GM21447 (cell line): ENCODE results near the gene ST3GAL2.

ENCODE experiments used
- ATAC-seq: cut with Tn5 transposase; IDR thresholded peaks from one replicate; pipeline ENCODE4 v1.9.1; 2021; ENCODE audit not compliant: unreplicated experiment

Gene ST3GAL2

DNA sequence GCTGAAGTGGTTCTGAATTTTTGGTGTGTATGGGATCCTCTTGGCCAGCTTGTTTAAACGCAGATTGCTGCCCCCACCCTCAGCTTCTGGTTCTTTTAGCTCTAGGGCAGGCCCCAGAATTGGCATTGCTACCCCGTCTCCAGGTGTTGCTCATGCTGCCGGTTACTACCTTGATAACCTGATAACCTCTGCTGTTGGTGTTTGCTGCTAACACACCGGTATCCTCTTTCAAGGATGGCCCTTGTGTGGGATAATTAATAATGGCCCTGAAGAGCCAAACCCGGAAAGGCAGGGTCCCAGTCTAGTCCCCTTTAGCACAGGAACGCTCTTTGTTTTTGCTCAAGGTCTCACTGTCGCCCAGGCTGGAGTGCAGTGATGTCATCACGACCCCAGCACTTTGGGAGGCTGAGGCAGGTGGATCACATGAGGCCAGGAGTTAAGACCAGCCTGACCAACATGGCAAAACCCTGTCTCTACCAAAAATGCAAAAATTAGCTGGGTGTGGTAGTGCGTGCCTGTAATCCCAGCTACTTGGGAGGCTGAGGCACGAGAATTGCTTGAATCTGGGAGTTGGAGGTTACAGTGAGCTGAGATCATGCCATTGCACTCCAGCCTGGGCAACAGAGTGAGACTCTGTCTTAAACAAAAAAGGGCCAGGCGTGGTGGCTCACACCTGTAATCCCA, 1.3 kb upstream of the ST3GAL2 start:
- ATAC-seq: no peak

GRCh38 chr16:70438585-70438968, 323 bp downstream of the ST3GAL2 start:
- ATAC-seq: peak; percentile 13

- ATAC-seq: no peak
These were observed 1.0 kb downstream of the ST3GAL2 start for GRCh38 chr16:70437582-70438557.

DNA sequence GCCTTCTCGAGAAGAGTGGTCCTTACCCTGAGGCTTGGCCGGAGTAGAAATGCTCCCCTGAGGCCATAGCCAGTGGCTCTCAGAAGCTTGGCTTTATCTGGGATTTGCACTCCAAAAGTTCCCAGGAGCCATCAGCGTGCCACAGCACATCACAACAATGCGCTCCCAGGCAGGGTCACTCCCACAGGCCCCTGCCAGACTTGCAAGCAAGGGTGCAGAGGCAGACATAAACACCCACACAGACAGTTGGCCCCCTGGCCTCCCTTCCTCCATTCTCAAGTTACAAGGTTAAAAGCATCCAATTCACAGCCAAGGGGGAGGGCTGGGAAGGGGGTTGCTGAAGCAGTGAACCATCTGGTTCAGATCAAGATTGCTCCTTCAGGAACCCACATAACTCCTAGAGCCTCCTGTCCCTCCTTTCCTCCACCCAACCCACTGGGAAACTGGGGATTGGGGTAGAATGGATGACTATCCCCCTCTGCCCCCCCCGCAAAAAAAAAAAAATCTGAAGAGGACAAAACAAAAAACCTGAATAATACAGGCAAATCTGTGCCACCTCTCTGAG, 1.8 kb downstream of the ST3GAL2 start:
- no peak for ATAC-seq

DNA sequence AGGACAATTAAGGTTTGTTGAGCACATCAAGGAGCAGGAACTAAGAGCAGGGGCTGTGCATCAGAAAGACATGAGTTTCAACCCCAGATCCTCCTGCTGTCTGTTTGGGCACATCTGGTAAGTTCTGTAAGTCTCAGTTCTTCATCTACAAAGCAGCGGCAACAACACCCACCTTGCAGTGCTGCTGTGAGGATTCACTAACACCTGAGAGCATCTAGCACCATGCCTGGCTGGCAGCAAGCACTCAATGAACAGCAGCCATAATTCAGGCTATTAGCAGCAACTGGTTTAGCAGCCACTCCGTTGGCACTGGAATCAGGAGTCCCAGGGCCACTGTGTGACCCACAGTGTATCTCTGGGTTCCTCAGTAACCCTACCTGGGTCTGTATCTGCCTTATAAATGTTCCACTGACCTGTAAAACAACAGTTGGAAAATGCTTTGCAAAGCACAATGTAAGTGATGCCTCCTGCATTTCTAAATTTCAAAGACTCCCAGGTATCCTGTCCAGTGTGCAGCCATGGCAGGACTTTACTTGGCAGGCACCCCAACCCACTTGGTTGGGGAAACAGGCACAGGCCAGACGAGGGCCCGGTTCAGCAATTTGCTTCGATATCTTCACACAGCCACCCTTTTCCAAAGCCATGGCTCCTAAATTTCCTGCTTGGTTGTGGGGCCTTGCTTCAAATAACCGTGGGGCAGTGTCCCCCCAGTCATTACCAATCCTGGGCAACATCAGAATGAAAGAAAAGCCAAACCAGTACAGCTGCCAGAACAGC, 4.2 kb downstream of the ST3GAL2 start:
- no peak for ATAC-seq

- no peak for ATAC-seq
These were observed 5.3 kb downstream of the ST3GAL2 start for GRCh38 chr16:70433458-70434103.

DNA sequence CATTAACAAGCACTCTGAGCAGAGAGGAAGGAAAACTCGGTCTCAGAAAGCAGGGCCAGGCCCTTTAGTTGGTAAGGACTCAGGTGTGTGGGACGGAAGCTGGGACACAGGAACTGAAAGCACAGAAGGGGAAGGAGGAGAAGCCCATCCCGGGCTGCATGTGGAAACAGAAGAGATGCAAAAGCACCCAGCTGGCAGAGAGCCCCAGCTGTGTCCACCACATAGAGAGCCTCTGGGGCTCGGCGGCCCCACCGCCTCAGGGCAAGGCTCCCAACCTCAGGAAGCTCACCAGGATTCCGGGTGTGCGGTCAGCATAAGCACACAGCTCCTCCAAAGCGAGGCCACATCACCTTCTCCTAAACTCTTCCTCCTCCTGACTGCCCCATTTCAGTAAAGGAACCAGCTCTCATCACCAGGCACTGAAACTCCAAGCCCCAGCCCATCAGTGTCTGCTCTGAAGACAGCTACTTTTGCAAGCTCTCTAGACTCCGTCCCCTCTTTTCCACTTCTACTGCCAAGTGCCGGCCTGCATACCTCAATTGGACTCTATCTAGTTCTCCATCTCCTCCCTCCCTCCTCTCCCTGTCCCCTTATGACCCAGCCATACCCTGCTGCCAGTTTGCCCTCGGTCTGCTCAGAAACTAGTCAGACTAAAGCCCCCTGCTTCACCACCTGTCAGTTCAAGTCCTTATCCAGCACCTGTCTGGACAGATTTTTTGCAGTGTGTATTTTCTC, 6.0 kb downstream of the ST3GAL2 start:
- ATAC-seq: peak; percentile 18

- ATAC-seq: no peak
These were observed 6.6 kb downstream of the ST3GAL2 start for GRCh38 chr16:70432356-70432722.

- peak; percentile 45 for ATAC-seq
These were observed 8.0 kb downstream of the ST3GAL2 start for GRCh38 chr16:70430667-70431536.

DNA sequence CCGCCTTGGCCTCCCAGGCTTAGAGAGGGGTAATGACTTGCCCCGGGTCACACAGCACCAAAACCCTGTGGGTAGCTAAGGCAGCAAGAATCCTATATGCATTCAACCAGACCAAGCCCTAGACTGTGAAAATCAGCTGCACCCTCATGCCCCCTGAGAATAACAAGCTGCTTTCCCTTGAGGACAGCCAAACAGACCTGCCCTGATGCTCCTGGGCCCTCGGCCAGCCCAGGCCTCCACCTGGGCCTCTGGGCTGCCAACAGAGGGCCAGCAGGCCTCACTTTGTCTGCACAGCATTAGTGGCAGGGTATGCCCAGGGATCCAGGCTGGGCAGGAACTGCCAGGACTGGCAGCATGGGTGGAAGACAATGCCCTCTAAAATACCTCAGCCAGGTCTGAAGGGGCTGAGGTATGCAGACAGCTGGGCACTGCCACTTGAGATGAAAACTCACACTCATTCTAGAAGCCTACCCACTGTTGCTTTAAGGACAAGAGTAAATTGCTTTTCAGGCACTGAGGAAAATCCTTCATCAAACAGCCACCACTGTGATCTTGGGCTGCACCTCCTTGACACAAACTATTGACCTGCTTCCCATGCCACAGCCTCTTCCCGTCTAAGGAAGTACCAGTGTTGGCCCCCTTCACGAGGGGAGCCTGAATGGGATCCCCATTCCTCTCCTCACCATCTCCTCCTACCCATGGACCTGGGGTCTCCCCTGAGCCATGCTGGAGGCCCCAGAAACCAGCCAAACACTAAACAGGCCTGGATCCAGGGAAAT, 8.8 kb downstream of the ST3GAL2 start:
- no peak for ATAC-seq

DNA sequence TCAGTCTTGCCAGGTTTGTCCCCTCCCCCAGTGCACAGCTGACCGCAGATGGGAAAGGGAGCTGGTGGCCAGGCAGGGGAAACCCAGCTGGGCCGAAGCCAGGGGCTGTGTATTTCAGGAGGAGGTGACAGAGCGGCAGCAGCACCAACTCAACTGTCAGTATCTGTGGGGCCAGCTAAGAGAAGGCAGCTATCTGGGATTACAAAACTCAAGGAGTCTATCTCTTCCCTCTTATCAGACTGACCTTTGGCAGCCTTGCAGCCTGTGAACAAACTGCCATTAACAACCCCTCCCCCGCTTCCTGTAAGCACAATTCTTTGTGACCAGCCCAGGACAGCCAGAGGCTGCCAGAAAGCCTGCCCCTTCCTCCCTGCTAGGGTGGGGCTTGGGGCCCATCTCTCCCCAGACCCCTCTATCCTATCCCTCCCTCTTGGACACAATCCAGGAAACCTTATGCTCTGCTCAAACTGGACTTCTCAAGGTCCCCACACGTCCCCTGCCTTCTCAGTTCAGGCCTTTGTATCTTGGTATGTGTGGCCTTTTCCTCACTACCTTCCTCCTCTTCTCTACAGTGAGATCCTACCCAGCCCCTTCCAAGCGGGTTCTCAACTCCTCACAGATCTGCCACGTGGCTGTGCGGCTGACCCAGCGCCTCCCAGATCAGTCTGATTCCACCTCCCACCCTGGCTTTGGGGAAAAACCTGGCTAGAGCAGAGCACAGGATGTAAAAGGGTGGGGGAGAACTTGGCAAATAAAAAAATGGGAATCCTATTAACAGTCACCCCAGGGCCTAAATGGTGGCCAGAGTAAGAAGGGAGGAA, 10.5 kb downstream of the ST3GAL2 start:
- ATAC-seq: no peak

DNA sequence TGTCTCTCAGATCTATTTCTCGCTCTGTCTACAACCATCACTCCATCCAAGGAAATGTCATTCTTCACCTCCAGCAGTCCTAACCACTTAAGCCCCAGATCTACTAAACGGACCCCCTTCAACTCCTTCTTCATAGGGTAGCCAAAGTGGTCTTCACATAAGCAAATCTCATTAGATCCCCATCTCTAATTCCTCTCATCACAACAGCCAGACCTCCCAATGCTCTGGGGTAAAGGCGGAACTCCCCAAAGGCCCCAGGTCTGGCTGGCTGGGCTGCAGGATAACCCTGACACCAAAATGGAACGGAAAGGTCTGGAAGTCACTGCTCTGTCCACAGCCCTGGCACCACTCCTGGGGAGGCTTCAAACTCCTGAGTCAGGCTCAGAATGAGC, 11.1 kb downstream of the ST3GAL2 start:
- no peak for ATAC-seq

- ATAC-seq: no peak
These were observed 16.4 kb downstream of the ST3GAL2 start for GRCh38 chr16:70422543-70422942.

DNA sequence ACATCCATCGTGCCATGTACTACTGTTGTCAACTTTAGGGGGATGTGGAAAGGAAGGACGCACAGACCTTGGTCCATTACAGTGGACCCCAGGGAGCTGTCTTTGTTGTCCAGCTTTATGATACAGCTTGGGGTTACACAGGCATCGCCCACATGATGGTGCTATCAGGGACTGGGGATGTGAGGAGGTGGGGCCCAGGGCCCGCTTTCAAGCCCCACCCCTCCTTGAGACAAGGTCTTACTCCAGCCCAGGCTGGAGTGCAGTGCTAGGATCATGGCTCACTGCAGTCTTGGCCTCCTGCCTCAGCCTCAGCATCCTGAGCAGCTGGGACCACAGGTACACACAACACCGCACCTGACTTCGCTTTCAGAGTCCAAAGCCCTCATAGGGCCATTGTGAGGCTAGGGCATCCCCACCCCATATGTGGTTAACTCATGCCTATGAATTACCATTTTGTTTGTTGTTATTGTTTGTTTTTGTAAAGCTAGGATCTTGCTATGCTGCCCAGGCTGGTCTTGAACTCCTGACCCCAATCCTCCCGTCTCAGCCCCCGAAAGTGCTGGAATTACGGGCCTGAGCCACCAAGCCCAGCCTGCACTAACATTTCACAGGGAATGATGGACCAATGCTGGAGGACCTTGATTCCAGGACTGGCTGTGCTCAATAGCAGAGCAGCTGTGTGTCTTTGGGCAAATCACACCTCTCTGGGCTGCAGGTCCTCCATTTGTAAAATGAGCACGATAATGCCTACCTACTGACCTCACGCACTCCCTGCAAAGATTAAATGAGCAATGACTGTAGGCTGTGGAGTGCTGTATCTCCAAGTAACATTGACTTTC, 17.2 kb downstream of the ST3GAL2 start:
- no peak for ATAC-seq

DNA sequence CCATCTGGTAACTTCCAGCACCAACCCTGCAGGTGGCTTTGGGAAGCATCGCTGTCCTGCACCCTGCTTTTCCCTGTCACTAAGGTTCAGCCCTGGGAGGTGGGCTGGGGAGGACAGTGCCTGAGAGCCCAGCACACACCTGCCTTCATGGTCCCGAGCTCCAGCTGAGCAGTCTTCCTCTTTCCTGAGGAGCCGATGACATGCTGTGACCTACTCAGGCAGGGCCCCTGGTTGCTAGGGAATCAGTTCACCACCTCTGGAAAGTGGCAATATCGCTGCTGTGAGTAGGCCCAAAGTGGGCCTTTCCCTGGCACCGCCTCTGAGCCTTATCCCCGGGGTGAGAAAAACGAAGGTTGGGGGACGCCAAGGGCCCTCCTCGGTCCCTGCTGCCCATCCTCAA, 17.9 kb downstream of the ST3GAL2 start:
- no peak for ATAC-seq
